CD4-positive, alpha-beta memory T cell (primary cell): ENCODE measurements around the gene CNTN5. TPM values are rescaled to one million over a fixed set of nuclear protein-coding genes. Genes with fewer than 3 reads are reported as not detected.

Source experiments
- CTCF ChIA-PET: fragments of 350-600 bp; sonication (Branson Sonifier 250); formaldehyde crosslinking; loops from one replicate; lab custom pipeline; 2021; ENCODE audit warnings: inconsistent platforms; ENCODE audit not compliant: partially characterized antibody; lab: Charles Lee
- POLR2A ChIA-PET: fragments of 350-600 bp; sonication (Branson Sonifier 250); formaldehyde crosslinking; loops from one replicate; lab custom pipeline; 2021; ENCODE audit not compliant: partially characterized antibody; lab: Charles Lee
- DNase-seq, 5 donors: peaks; one replicate each; pipeline versions ENCODE4 v3.0.0 to v3.0.0-alpha.2; 2020 to 2022; ENCODE audit warnings: mixed read lengths in 1 of 5
- H3K27ac ChIP-seq: one replicate; pipeline ENCODE4 v1.7.0; 2013; ENCODE audit warnings: low read depth, low read length
- H3K27me3 ChIP-seq: 2 replicates; pipeline ENCODE4 v1.7.0; 2013; ENCODE audit warnings: mild to moderate bottlenecking, low read length, moderate library complexity; ENCODE audit not compliant: insufficient read depth
- H3K36me3 ChIP-seq: 2 replicates; pipeline ENCODE4 v1.7.0; 2013; ENCODE audit warnings: mild to moderate bottlenecking, low read length, moderate library complexity; ENCODE audit not compliant: insufficient read depth
- H3K4me1 ChIP-seq: 2 replicates; pipeline ENCODE4 v1.7.0; 2013; ENCODE audit warnings: mild to moderate bottlenecking, low read length, moderate library complexity; ENCODE audit not compliant: insufficient read depth
- H3K4me3 ChIP-seq, 2 donors: one replicate each; pipeline ENCODE4 v1.7.0; 2013; ENCODE audit warnings: low read length in 2 of 2, mild to moderate bottlenecking in 1 of 2
- H3K9me3 ChIP-seq, 2 donors: one replicate each; pipeline ENCODE4 v1.7.0; 2013; ENCODE audit warnings: low read length in 2 of 2, control low read depth in 1 of 2; ENCODE audit not compliant: control insufficient read depth in 1 of 2
- H3K27ac Mint-ChIP-seq, 7 donors: one replicate each; pipeline ENCODE4 v1.8.0; 2020 to 2021; ENCODE audit warnings: mixed read lengths in 7 of 7, mild to moderate bottlenecking in 6 of 7, inconsistent platforms in 3 of 7, moderate library complexity in 3 of 7
- H3K27me3 Mint-ChIP-seq, 2 donors: one replicate each; pipeline ENCODE4 v1.8.0; 2020 to 2021; ENCODE audit warnings: mixed read lengths in 2 of 2
- H3K36me3 Mint-ChIP-seq, 2 donors: one replicate each; pipeline ENCODE4 v1.8.0; 2020 to 2021; ENCODE audit warnings: mixed read lengths in 2 of 2, inconsistent platforms in 1 of 2, mild to moderate bottlenecking in 1 of 2
- H3K4me1 Mint-ChIP-seq, 4 donors: one replicate each; pipeline ENCODE4 v1.8.0; 2020 to 2021; ENCODE audit warnings: mixed read lengths in 4 of 4, mild to moderate bottlenecking in 1 of 4
- H3K4me3 Mint-ChIP-seq, 8 donors: one replicate each; pipeline ENCODE4 v1.8.0; 2020 to 2021; ENCODE audit warnings: mixed read lengths in 8 of 8, mild to moderate bottlenecking in 7 of 8, moderate library complexity in 6 of 8, inconsistent platforms in 3 of 8
- H3K9me3 Mint-ChIP-seq, 8 donors: one replicate each; pipeline ENCODE4 v1.8.0; 2020 to 2021; ENCODE audit warnings: mixed read lengths in 8 of 8, mild to moderate bottlenecking in 5 of 8, inconsistent platforms in 3 of 8, moderate library complexity in 1 of 8
- intact Hi-C: fragments of 100-400 bp; cut with micrococcal nuclease; formaldehyde crosslinking; loops from one replicate; pipeline ENCODE4 v1.15.1; 2023
- polyA plus RNA-seq, 2 donors: library from polyadenylated mRNA; unstranded; fragments of 300-500 nt; fragmentation: Illumina TruSeq; gene quantifications; one replicate each; pipeline ENCODE4 v1.2.3, GENCODE V29; 2021
- total RNA-seq, 2 experiments: library from RNA; stranded (reverse); gene quantifications; one replicate each; pipeline ENCODE4 v1.2.3, GENCODE V29; 2021

The CNTN5 gene
- total and polyA plus RNA-seq, 4 experiments from 2014 or later, result not detected

DNA sequence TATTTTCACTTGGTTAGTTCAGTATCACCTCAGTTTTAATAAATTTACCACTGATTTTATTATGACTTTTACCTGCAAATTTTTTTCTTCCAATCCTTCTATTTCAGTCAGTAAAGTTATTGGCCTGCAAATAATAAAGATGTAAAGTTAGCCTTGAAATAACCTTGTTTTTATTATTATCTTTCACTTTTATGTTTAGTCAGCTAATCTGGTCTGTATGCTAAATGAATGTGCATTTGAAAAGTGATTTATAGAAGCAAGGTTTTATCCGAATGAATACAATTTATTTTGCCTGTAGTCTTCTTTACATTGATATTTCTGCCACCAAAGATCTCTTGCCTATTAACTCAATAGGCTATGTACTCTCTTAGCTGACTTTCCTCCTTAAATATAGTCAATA lies 425.7 kb downstream of the CNTN5 start:
- no peaks in the 10 kb centered on the region for H3K36me3 ChIP-seq
- H3K27me3 ChIP-seq, result no peaks in the 10 kb centered on the region
- no peaks in the 10 kb centered on the region for H3K4me1 ChIP-seq
- CTCF ChIA-PET, result no interaction called here
- no peaks in the 10 kb centered on the region for H3K9me3 ChIP-seq
- no peak overlapping the region for H3K27ac Mint-ChIP-seq
- intact Hi-C loops, result no loop called here
- no peaks in the 10 kb centered on the region for H3K36me3 Mint-ChIP-seq
- H3K4me3 Mint-ChIP-seq, result no peak overlapping the region
- no peaks in the 10 kb centered on the region for H3K4me1 Mint-ChIP-seq
- no peak for DNase-seq
- H3K27me3 Mint-ChIP-seq, result no peaks in the 10 kb centered on the region
- POLR2A ChIA-PET, result no interaction called here
- H3K27ac ChIP-seq, result no peak overlapping the region
- no peak overlapping the region for H3K4me3 ChIP-seq
- peaks cover 0 to 17% (median 2%) of the 10 kb centered on the region in 8 donors for H3K9me3 Mint-ChIP-seq

DNA sequence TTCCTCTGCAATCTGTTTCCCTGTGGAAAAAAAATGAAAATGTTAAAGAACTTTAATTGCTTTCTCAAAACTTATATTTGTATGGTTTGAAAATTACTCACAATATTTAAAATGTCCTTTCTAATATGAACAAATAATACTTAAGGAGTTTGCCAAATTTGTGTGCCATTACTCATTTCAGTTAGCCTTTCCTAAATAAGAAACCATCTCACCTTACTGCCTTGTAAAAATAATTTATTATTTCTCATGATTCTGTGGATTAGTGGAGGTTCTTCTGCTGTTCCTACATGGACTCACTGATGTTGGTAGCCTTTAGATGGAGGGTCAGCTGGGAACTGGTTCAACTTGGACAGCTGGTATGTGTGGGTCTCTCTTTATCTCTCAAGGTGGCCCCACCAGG lies 428.6 kb downstream of the CNTN5 start:
- Mint-ChIP-seq H3K4me1 (no peaks in the 10 kb centered on the region), H3K9me3 (peaks cover 0 to 14% (median 2%) of the 10 kb centered on the region in 8 donors), H3K27ac (no peak overlapping the region), H3K27me3 (no peaks in the 10 kb centered on the region), H3K36me3 (no peaks in the 10 kb centered on the region), H3K4me3 (no peak overlapping the region)
- POLR2A ChIA-PET, result no interaction called here
- Histone ChIP-seq H3K36me3 (no peaks in the 10 kb centered on the region), H3K4me3 (no peak overlapping the region), H3K27me3 (no peaks in the 10 kb centered on the region), H3K4me1 (no peaks in the 10 kb centered on the region), H3K9me3 (no peaks in the 10 kb centered on the region), H3K27ac (no peak overlapping the region)
- intact Hi-C loops, result no loop called here
- CTCF ChIA-PET, result no interaction called here
- no peak for DNase-seq

DNA sequence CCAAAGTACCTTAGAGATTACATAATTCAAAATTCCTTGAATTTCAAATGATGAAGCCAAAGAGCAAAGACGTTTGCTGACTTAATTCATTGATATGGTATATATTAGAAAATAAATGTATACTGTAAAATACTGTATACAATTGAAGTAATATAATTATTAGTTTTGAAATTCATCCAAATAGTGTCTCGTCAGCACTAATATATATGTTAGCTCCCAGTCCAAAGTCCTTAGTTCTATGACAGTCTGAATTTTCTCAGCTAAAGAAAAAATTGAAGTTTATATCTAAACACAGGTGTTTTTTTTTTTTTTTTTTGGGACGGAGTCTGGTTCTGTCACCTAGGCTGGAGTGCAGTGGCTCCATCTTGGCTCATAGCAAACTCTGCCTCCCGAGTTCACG lies 431.3 kb downstream of the CNTN5 start:
- no peaks in the 10 kb centered on the region for H3K36me3 Mint-ChIP-seq
- peaks cover 0 to 10% (median under 1%) of the 10 kb centered on the region in 8 donors for H3K9me3 Mint-ChIP-seq
- H3K4me3 ChIP-seq, result no peak overlapping the region
- CTCF ChIA-PET, result no interaction called here
- H3K36me3 ChIP-seq, result no peaks in the 10 kb centered on the region
- no peak overlapping the region for H3K27ac ChIP-seq
- H3K4me1 ChIP-seq, result no peaks in the 10 kb centered on the region
- H3K4me1 Mint-ChIP-seq, result no peaks in the 10 kb centered on the region
- H3K27me3 ChIP-seq, result no peaks in the 10 kb centered on the region
- intact Hi-C loops, result no loop called here
- H3K4me3 Mint-ChIP-seq, result no peak overlapping the region
- DNase-seq, result no peak
- POLR2A ChIA-PET, result no interaction called here
- no peaks in the 10 kb centered on the region for H3K27me3 Mint-ChIP-seq
- H3K9me3 ChIP-seq, result no peaks in the 10 kb centered on the region
- no peak overlapping the region for H3K27ac Mint-ChIP-seq

DNA sequence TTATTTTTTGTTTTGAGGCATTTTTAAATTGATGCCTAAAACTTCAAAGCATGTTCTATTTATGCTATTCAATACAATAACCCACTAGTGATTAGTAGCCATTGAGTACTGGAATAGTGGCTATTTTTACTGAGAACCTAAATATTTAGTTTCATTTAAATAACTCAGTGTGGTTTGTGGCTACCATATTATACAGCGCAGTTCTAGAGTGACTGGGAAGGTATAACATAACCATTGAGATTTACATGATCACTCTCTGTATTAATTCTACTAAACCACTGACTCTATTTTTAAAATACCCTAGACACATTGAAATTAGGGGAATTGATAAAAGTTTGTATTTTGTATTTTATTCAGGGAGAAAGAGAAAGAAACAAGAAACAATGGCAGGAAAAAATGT lies 441.2 kb downstream of the CNTN5 start:
- H3K27me3 ChIP-seq, result no peaks in the 10 kb centered on the region
- H3K4me1 ChIP-seq, result no peaks in the 10 kb centered on the region
- no peak for DNase-seq
- H3K4me3 ChIP-seq, result no peak overlapping the region
- no peaks in the 10 kb centered on the region for H3K27me3 Mint-ChIP-seq
- no peak overlapping the region for H3K27ac ChIP-seq
- no peaks in the 10 kb centered on the region for H3K36me3 ChIP-seq
- no peaks in the 10 kb centered on the region for H3K36me3 Mint-ChIP-seq
- peaks cover 0 to 21% (median 8%) of the 10 kb centered on the region in 8 donors for H3K9me3 Mint-ChIP-seq
- ChIA-PET CTCF (no interaction called here), POLR2A (no interaction called here)
- H3K9me3 ChIP-seq, result no peaks in the 10 kb centered on the region
- no peak overlapping the region for H3K4me3 Mint-ChIP-seq
- intact Hi-C loops, result no loop called here
- no peaks in the 10 kb centered on the region for H3K4me1 Mint-ChIP-seq
- H3K27ac Mint-ChIP-seq, result no peak overlapping the region

DNA sequence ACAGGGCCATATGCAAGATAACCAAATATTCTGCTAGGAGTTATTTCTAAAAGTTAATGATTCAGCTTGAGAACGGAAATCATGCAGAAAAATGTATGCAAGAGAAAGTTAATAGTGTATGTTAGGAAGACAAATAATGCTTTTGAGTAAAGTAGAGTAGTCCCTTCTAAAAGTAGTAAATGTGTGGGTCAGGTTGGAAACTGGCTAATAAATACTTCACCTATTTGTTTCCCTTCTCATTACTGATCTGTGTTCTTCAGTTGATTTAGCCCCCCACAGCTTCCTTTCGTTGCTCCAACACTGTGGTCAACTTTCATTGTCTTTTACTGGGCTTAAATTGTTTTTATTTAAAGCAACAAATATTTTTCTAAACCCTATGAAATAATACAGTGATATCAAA lies 444.2 kb downstream of the CNTN5 start:
- no peaks in the 10 kb centered on the region for H3K27me3 Mint-ChIP-seq
- H3K4me1 ChIP-seq, result no peaks in the 10 kb centered on the region
- no peaks in the 10 kb centered on the region for H3K36me3 Mint-ChIP-seq
- H3K9me3 ChIP-seq, result no peaks in the 10 kb centered on the region
- CTCF ChIA-PET, result no interaction called here
- H3K4me1 Mint-ChIP-seq, result no peaks in the 10 kb centered on the region
- H3K4me3 ChIP-seq, result no peak overlapping the region
- no peak overlapping the region for H3K4me3 Mint-ChIP-seq
- H3K9me3 Mint-ChIP-seq, result peaks cover 0 to 7% (median 3%) of the 10 kb centered on the region in 8 donors
- POLR2A ChIA-PET, result no interaction called here
- no peaks in the 10 kb centered on the region for H3K36me3 ChIP-seq
- no peak for DNase-seq
- no peak overlapping the region for H3K27ac Mint-ChIP-seq
- no peak overlapping the region for H3K27ac ChIP-seq
- H3K27me3 ChIP-seq, result no peaks in the 10 kb centered on the region
- intact Hi-C loops, result no loop called here

DNA sequence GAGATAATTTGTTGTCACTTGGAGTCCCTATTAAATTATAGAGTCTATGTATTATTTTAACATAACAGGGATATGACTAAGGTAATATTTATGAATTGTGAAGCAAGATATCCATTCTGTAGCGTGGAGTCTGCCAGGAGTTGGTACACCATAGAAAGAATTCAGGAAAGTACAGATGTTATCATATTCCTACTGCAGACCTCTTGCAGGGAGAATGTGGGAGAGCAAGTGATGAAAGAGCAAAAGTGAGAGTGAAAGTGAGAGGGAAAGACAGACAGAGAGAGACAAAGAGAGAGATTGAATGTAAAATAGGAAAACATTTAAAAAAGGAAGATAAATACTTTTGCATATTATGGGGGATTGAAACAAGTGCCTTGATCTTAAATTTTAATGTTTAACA lies 468.8 kb downstream of the CNTN5 start:
- Histone ChIP-seq H3K9me3 (no peaks in the 10 kb centered on the region), H3K36me3 (no peaks in the 10 kb centered on the region), H3K4me1 (no peaks in the 10 kb centered on the region), H3K27ac (no peak overlapping the region), H3K4me3 (no peak overlapping the region), H3K27me3 (no peaks in the 10 kb centered on the region)
- DNase-seq, result no peak
- H3K4me1 Mint-ChIP-seq, result no peaks in the 10 kb centered on the region
- CTCF ChIA-PET, result no interaction called here
- peaks cover 3 to 17% (median 9%) of the 10 kb centered on the region in 8 donors for H3K9me3 Mint-ChIP-seq
- POLR2A ChIA-PET, result no interaction called here
- H3K4me3 Mint-ChIP-seq, result no peak overlapping the region
- no peaks in the 10 kb centered on the region for H3K36me3 Mint-ChIP-seq
- H3K27ac Mint-ChIP-seq, result no peak overlapping the region
- H3K27me3 Mint-ChIP-seq, result no peaks in the 10 kb centered on the region
- intact Hi-C loops, result no loop called here

DNA sequence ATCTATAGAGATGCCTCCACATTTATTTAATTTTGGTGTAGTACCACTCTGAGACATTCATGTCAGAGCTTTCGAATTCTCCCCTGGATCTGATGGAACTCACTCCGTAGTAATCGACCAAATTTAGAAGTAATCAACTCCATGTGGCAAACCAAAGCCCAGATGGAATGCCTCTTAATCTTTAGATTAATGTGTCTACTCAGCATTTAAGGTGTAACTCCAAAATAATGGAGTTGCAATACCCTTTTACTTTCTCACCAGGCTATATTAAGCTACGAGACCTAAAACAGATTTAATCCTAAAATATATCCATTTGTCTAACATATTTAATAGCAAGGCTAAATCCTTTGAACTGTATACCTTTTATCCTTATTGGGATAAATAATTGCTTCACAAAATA lies 473.3 kb downstream of the CNTN5 start:
- peaks cover 0 to 20% (median 9%) of the 10 kb centered on the region in 8 donors for H3K9me3 Mint-ChIP-seq
- no peaks in the 10 kb centered on the region for H3K27me3 Mint-ChIP-seq
- H3K36me3 ChIP-seq, result no peaks in the 10 kb centered on the region
- ChIA-PET CTCF (no interaction called here), POLR2A (no interaction called here)
- intact Hi-C loops, result no loop called here
- H3K36me3 Mint-ChIP-seq, result no peaks in the 10 kb centered on the region
- no peaks in the 10 kb centered on the region for H3K4me1 Mint-ChIP-seq
- no peak overlapping the region for H3K4me3 Mint-ChIP-seq
- H3K4me1 ChIP-seq, result no peaks in the 10 kb centered on the region
- no peak overlapping the region for H3K4me3 ChIP-seq
- DNase-seq, result no peak
- no peaks in the 10 kb centered on the region for H3K27me3 ChIP-seq
- H3K27ac ChIP-seq, result no peak overlapping the region
- H3K9me3 ChIP-seq, result no peaks in the 10 kb centered on the region
- H3K27ac Mint-ChIP-seq, result no peak overlapping the region

DNA sequence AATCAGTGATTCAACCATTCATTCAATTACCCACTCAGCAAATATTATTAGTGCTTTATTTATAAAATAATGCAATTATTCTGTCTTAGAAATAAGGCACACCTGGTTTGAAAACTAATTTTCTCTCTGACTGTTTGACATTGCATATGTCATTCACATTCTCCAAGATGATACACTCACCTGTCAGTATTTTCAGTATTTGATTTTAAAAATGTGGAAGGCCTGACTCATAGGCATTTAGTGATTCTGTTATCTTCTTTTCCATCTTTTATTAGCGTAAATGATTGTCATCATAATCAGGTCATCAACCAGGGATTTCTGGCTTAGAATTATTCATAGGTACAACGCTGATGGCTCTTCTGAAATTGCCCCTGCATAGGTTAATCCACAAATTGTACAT lies 480.9 kb downstream of the CNTN5 start:
- no peak overlapping the region for H3K27ac ChIP-seq
- POLR2A ChIA-PET, result no interaction called here
- intact Hi-C loops, result no loop called here
- no peak overlapping the region for H3K4me3 ChIP-seq
- no peaks in the 10 kb centered on the region for H3K9me3 ChIP-seq
- no peak for DNase-seq
- no peak overlapping the region for H3K4me3 Mint-ChIP-seq
- no peaks in the 10 kb centered on the region for H3K36me3 Mint-ChIP-seq
- no peak overlapping the region for H3K27ac Mint-ChIP-seq
- H3K27me3 Mint-ChIP-seq, result no peaks in the 10 kb centered on the region
- CTCF ChIA-PET, result no interaction called here
- H3K9me3 Mint-ChIP-seq, result peaks cover 3 to 23% (median 6%) of the 10 kb centered on the region in 8 donors
- no peaks in the 10 kb centered on the region for H3K4me1 Mint-ChIP-seq
- H3K36me3 ChIP-seq, result no peaks in the 10 kb centered on the region
- H3K27me3 ChIP-seq, result no peaks in the 10 kb centered on the region
- H3K4me1 ChIP-seq, result no peaks in the 10 kb centered on the region
